Measurements from ENCODE around the gene SPNS2. TPM values are rescaled to one million over a fixed set of nuclear protein-coding genes. Genes with fewer than 3 reads are reported as not detected.

Gene SPNS2
- total and polyA plus RNA-seq, 9 donors = 0.48 to 12.7 (median 4.2) TPM

DNA sequence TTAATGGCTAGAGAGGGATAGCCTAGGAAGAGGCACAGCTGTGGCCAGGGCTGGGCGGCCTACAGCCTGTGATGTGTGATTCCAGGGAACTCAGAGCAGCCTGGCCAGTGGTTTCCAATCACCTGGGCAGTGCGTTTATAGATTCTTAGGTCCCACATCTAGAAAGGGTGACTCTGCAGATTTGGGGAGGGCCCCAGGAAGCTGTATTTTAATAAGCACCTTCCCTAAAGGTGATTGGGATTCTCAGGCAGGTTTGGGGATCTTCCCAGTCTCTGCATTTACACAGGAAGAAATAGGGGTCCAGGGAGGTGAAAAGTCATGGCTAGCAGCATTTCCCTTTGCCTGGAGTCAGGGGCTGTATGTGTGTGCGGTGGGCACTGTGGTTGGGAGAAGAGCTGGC, 9.5 kb downstream of the SPNS2 start:
- Histone ChIP-seq H3K4me1 (ENCODE audit: insufficient read depth) (no peaks in the 10 kb centered on the region), H3K36me3 (no peaks in the 10 kb centered on the region), H3K9me3 (no peaks in the 10 kb centered on the region), H3K27ac (no peak overlapping the region), H3K4me3 (no peak overlapping the region), H3K27me3 (no peaks in the 10 kb centered on the region)
- intact Hi-C loops (cut with DNase I) = no loop called here
- whole genome bisulfite sequencing, 3 donors = 90 to 95% (median 91%) methylated on average over 3 of the region's 3 CpGs
- no peak for DNase-seq
- no peak for TF ChIP-seq POLR2A (IDR thresholded peaks at IDR 0.05)
- TF ChIP-seq, protein P1, sequence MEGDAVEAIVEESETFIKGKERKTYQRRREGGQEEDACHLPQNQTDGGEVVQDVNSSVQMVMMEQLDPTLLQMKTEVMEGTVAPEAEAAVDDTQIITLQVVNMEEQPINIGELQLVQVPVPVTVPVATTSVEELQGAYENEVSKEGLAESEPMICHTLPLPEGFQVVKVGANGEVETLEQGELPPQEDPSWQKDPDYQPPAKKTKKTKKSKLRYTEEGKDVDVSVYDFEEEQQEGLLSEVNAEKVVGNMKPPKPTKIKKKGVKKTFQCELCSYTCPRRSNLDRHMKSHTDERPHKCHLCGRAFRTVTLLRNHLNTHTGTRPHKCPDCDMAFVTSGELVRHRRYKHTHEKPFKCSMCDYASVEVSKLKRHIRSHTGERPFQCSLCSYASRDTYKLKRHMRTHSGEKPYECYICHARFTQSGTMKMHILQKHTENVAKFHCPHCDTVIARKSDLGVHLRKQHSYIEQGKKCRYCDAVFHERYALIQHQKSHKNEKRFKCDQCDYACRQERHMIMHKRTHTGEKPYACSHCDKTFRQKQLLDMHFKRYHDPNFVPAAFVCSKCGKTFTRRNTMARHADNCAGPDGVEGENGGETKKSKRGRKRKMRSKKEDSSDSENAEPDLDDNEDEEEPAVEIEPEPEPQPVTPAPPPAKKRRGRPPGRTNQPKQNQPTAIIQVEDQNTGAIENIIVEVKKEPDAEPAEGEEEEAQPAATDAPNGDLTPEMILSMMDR (IDR thresholded peaks at IDR 0.05) = no peak
- no peak for TF ChIP-seq EP300 (IDR thresholded peaks at IDR 0.05)

DNA sequence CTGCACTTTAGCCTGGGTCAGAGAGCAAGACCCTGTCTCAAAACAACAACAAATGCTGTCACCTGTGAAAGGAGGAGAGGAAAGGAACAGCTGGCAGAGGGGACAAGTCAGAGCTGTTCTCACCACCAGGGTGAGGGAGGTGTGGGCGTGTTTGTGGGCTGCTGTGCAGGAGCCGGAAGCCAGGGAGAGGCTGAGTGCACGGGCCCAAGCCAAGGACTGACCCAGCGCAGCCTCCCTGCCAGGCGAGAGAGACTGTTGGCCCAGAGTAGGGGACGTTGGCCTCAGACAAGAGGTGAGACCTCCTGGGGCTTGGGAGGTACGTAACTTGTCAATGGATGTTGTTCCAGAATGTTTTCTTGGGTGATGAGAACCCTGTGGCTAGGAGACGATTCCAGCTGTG, 10.7 kb downstream of the SPNS2 start:
- DNase-seq = no peak
- intact Hi-C loops (cut with DNase I) = no loop called here
- 45 to 59% (median 56%) methylated on average over 8 of the region's 8 CpGs for WGBS, 3 donors
- Histone ChIP-seq H3K9me3 (no peaks in the 10 kb centered on the region), H3K36me3 (no peaks in the 10 kb centered on the region), H3K4me1 (ENCODE audit: insufficient read depth) (no peaks in the 10 kb centered on the region), H3K4me3 (no peak overlapping the region), H3K27me3 (no peaks in the 10 kb centered on the region), H3K27ac (no peak overlapping the region)
- TF ChIP-seq EP300 (IDR thresholded peaks at IDR 0.05) (no peak), POLR2A (IDR thresholded peaks at IDR 0.05) (no peak)
- TF ChIP-seq, protein P1 (IDR thresholded peaks at IDR 0.05) = no peak

DNA sequence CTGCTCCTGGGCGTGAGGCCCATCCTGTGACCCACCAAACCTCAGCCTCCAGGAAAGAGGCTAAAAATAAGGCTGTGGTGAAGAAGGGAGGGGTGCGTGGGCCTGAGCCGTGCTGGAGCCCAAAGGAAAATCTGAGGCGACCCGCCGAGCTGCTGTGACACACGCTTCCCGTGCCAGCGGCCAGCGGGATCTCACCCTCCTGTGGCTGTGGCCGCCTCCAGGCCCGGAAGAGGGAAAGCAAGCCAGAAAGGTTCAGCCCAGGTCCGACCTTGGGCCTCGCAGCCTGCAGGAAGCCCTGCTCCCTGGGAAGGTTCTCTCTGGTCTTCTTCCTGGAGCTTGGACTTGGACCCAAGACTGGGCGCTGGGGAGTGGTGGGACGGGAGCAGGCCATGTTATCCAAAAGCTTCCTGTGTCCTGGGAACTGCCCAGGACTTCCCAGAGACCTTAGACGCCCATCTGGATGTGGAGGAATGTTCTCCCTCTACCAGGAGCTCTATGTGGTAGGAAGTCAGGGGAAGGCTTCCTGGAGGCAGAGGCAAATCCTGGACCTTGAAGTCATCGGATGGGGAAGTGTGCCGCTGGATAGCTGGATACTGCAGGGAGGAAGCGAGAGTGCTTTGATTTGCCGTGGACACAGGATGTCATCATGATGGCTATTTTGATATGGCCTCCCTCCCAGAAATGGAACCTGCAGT, 11.4 kb downstream of the SPNS2 start:
- no peak overlapping the region for H3K4me3 ChIP-seq
- WGBS, 3 donors = 53 to 70% (median 54%) methylated on average over 21 of the region's 21 CpGs
- DNase-seq = no peak
- no peaks in the 10 kb centered on the region for H3K36me3 ChIP-seq
- H3K4me1 ChIP-seq (ENCODE audit: insufficient read depth) = no peaks in the 10 kb centered on the region
- TF ChIP-seq EP300 (IDR thresholded peaks at IDR 0.05) = no peak
- no peak for TF ChIP-seq POLR2A (IDR thresholded peaks at IDR 0.05)
- TF ChIP-seq, protein P1 (IDR thresholded peaks at IDR 0.05) = no peak
- H3K27ac ChIP-seq = no peak overlapping the region
- H3K27me3 ChIP-seq = no peaks in the 10 kb centered on the region
- intact Hi-C loops (cut with DNase I) = no loop called here
- no peaks in the 10 kb centered on the region for H3K9me3 ChIP-seq

DNA sequence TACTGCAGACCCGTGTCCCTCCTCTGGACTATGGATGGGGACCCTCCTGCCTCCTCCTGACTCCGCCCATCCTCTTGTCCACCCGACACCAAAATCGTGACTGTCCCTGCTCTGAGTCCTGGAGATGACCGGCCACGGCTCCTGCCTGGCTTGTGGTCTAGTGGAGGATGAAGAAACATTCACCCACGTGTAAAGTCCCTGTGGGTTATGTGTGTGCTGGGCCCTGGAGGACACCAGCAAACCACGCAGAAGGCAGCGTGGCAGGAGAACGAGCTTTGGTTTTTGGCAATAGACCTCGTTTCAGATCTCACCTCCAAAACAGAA, 11.9 kb downstream of the SPNS2 start:
- Histone ChIP-seq H3K4me3 (no peak overlapping the region), H3K27me3 (no peaks in the 10 kb centered on the region), H3K4me1 (ENCODE audit: insufficient read depth) (no peaks in the 10 kb centered on the region), H3K27ac (no peak overlapping the region), H3K9me3 (no peaks in the 10 kb centered on the region), H3K36me3 (no peaks in the 10 kb centered on the region)
- WGBS, 3 donors = 76 to 82% (median 79%) methylated on average over 11 of the region's 11 CpGs
- no peak for DNase-seq
- intact Hi-C loops (cut with DNase I) = no loop called here
- TF ChIP-seq, protein P1 (IDR thresholded peaks at IDR 0.05) = no peak
- no peak for TF ChIP-seq EP300 (IDR thresholded peaks at IDR 0.05)
- no peak for TF ChIP-seq POLR2A (IDR thresholded peaks at IDR 0.05)
